Endothelial cell of umbilical vein (primary cell): Measurements from ENCODE around the gene C20orf141. TPM values are rescaled to one million over a fixed set of nuclear protein-coding genes. Genes with fewer than 3 reads are reported as not detected.
A peak's percentile ranks its signal among the peaks of the same experiment; 100 is the strongest.

Source experiments
- BruUV-seq: library from RNA; stranded (reverse); fragments of 400-500 nt; replicated peaks from 2 replicates; lab custom pipeline; 2021; lab: Mats Ljungman, UMichigan
- CTCF ChIA-PET: fragments of 300-600, 350-600 bp; sonication (Branson Sonifier 250); formaldehyde crosslinking; loops from one replicate; lab custom pipeline; 2021; ENCODE audit warnings: antibody characterized with exemption, inconsistent platforms; lab: Charles Lee
- POLR2A ChIA-PET: fragments of 300-600, 350-600 bp; sonication (Branson Sonifier 250); formaldehyde crosslinking; loops from one replicate; lab custom pipeline; 2021; ENCODE audit warnings: antibody characterized with exemption, inconsistent platforms; lab: Charles Lee
- DNase-seq: peaks from one replicate; pipeline ENCODE4 v3.0.0-alpha.2; 2011; ENCODE audit warnings: low read depth, low spot score
- FAIRE-seq: peaks from 2 replicates; lab custom pipeline; 2011; peaks lifted over from hg19 to GRCh38; lab: Jason Lieb, UNC
- H2AFZ ChIP-seq: 2 replicates; pipeline ENCODE4 v1.6.0; 2012; ENCODE audit warnings: low read depth, low read length, control low read depth, inconsistent platforms
- H3K27ac ChIP-seq: 2 replicates; pipeline ENCODE4 v1.5.1; 2011; ENCODE audit warnings: low read depth, mild to moderate bottlenecking, control low read depth, low read length, moderate library complexity; ENCODE audit not compliant: insufficient read depth
- H3K27me3 ChIP-seq, 2 experiments: 2 replicates each; pipeline versions ENCODE4 v1.6.0 to v1.6.1; 2011; ENCODE audit warnings: low read length in 2 of 2, mixed read lengths in 1 of 2; ENCODE audit not compliant: control insufficient read depth in 2 of 2, insufficient read depth in 2 of 2
- H3K36me3 ChIP-seq, 2 experiments: 2 replicates in 1 of 2; 3 replicates in 1 of 2; pipeline ENCODE4 v1.5.1; 2011; ENCODE audit warnings: low read length in 2 of 2, mild to moderate bottlenecking in 1 of 2, moderate library complexity in 1 of 2; ENCODE audit not compliant: control insufficient read depth in 2 of 2, insufficient read depth in 2 of 2; ENCODE audit errors: extremely low read depth in 1 of 2
- H3K4me1 ChIP-seq: 3 replicates; pipeline ENCODE4 v1.5.1; 2011; ENCODE audit warnings: mild to moderate bottlenecking, low read length; ENCODE audit not compliant: control insufficient read depth, insufficient read depth; ENCODE audit errors: extremely low read depth
- H3K4me2 ChIP-seq: 2 replicates; pipeline ENCODE4 v1.6.1; 2011; ENCODE audit warnings: low read length, control low read depth, mixed read lengths; ENCODE audit not compliant: insufficient read depth
- H3K4me3 ChIP-seq, 3 experiments: fragments of 200-600 bp in 1 of 3; sonication (generic), shearing (Covaris generic) in 1 of 3; replicated peaks in 1 of 3; 2 replicates each; pipeline ENCODE4 v1.5.1; 2011 to 2016; ENCODE audit warnings: control low read depth in 3 of 3, low read length in 3 of 3, mild to moderate bottlenecking in 2 of 3, inconsistent platforms in 1 of 3, low read depth in 1 of 3, moderate library complexity in 1 of 3; ENCODE audit not compliant: insufficient read depth in 1 of 3
- H3K79me2 ChIP-seq: 2 replicates; pipeline ENCODE4 v1.6.0; 2012; ENCODE audit warnings: low read length, inconsistent platforms; ENCODE audit not compliant: control insufficient read depth, insufficient read depth
- H3K9ac ChIP-seq: replicated peaks from 2 replicates; pipeline ENCODE3; 2011; ENCODE audit warnings: low read length, control low read depth; ENCODE audit not compliant: insufficient read depth; ENCODE audit errors: extremely low read depth
- H3K9me1 ChIP-seq: replicated peaks from 3 replicates; pipeline ENCODE4 v1.6.0; 2011; ENCODE audit warnings: mild to moderate bottlenecking, low read length; ENCODE audit not compliant: control insufficient read depth, insufficient read depth; ENCODE audit errors: extremely low read depth
- H3K9me3 ChIP-seq: replicated peaks from 2 replicates; pipeline ENCODE4 v1.5.1; 2012; ENCODE audit warnings: low read length, inconsistent platforms; ENCODE audit not compliant: control insufficient read depth, insufficient read depth
- H4K20me1 ChIP-seq: replicated peaks from 2 replicates; pipeline ENCODE3; 2011; ENCODE audit warnings: mild to moderate bottlenecking, low read length; ENCODE audit not compliant: control insufficient read depth, insufficient read depth; ENCODE audit errors: extremely low read depth
- CTCF ChIP-seq, 2 donors: IDR thresholded peaks; 1 replicate in 1 of 2; 2 replicates in 1 of 2; pipeline ENCODE4 v1.5.1; 2011; ENCODE audit warnings: low read length in 2 of 2, mild to moderate bottlenecking in 2 of 2, moderate library complexity in 2 of 2, control low read depth in 1 of 2, inconsistent platforms in 1 of 2, low read depth in 1 of 2; ENCODE audit not compliant: insufficient read depth in 1 of 2; ENCODE audit errors: extremely low read depth in 1 of 2
- EZH2 ChIP-seq: IDR thresholded peaks from 2 replicates; pipeline ENCODE4 v1.6.1; 2012; ENCODE audit warnings: borderline replicate concordance, low read depth, mild to moderate bottlenecking, moderate library complexity, low read length, inconsistent platforms; ENCODE audit not compliant: severe bottlenecking
- MYC ChIP-seq: IDR thresholded peaks from one replicate; pipeline ENCODE4 v1.6.1; 2011; ENCODE audit warnings: mild to moderate bottlenecking, low read depth, low read length
- dilution Hi-C: fragments of 300-500 bp; cut with MboI; formaldehyde crosslinking; loops from one replicate; pipeline ENCODE4 v1.15.0; 2019; ENCODE audit warnings: low sequenced_read_pairs; ENCODE audit not compliant: extremely low pct_ligation_motif_present
- intact Hi-C: fragments of 100-400 bp; cut with micrococcal nuclease; formaldehyde crosslinking; loops from one replicate; pipeline ENCODE4 v1.10.0; 2022
- polyA plus RNA-seq, 4 experiments: library from polyadenylated mRNA; depleted of rRNA in 3 of 4; stranded (reverse) in 3 of 4; unstranded in 1 of 4; fragments of >200 nt; gene quantifications; 2 replicates each; pipeline versions ENCODE4 v1.2.1 to v1.2.3, GENCODE V29; 2011 to 2012; ENCODE audit warnings: missing spikeins in 1 of 4
- total RNA-seq: library from RNA; stranded (reverse); gene quantifications from 2 replicates; pipeline ENCODE4 v1.2.3, GENCODE V29; 2021

The C20orf141 gene
- total and polyA plus RNA-seq, 2 donors (not counting 3 experiments of a cell fraction or from before 2014, with no cell fraction given) = not detected

GRCh38 chr20:2804852-2805688 is 9.7 kb upstream of the C20orf141 start:
- no peak overlapping the region for H3K4me2 ChIP-seq
- H3K36me3 ChIP-seq = no peaks in the 10 kb centered on the region
- ChIA-PET CTCF (no interaction called here), POLR2A (no interaction called here)
- peaks cover 55 to 78% of the 10 kb centered on the region in 2 experiments for H3K27me3 ChIP-seq
- H2AFZ ChIP-seq = no peak overlapping the region
- no peaks in the 10 kb centered on the region for H3K9me1 ChIP-seq
- no peaks in the 10 kb centered on the region for H3K79me2 ChIP-seq
- BruUV-seq = no TSS peak
- intact Hi-C loops = no loop called here
- no peak for TF ChIP-seq MYC
- TF ChIP-seq EZH2 = peak; percentile 83
- dilution Hi-C loops = no loop called here
- H3K9ac ChIP-seq = no peak overlapping the region
- H3K4me1 ChIP-seq = peaks cover 6% of the 10 kb centered on the region
- H3K27ac ChIP-seq = no peak overlapping the region
- no peak for FAIRE-seq
- no peak for DNase-seq
- no peak overlapping the region for H3K4me3 ChIP-seq
- H4K20me1 ChIP-seq = no peaks in the 10 kb centered on the region
- no peaks in the 10 kb centered on the region for H3K9me3 ChIP-seq

- no peaks in the 10 kb centered on the region for H4K20me1 ChIP-seq
- FAIRE-seq (no peak), DNase-seq (no peak)
- intact Hi-C loops (no loop called here), dilution Hi-C loops (no loop called here)
- H3K4me1 ChIP-seq = peaks cover 5% of the 10 kb centered on the region
- no peak overlapping the region for H3K27ac ChIP-seq
- H3K79me2 ChIP-seq = no peaks in the 10 kb centered on the region
- H3K9me3 ChIP-seq = no peaks in the 10 kb centered on the region
- no peaks in the 10 kb centered on the region for H3K9me1 ChIP-seq
- peaks cover 50 to 72% of the 10 kb centered on the region in 2 experiments for H3K27me3 ChIP-seq
- BruUV-seq = no TSS peak
- ChIA-PET CTCF (no interaction called here), POLR2A (no interaction called here)
- no peak overlapping the region for H3K4me2 ChIP-seq
- no peak overlapping the region for H2AFZ ChIP-seq
- H3K36me3 ChIP-seq = no peaks in the 10 kb centered on the region
- H3K9ac ChIP-seq = no peak overlapping the region
- H3K4me3 ChIP-seq = no peak overlapping the region
- TF ChIP-seq EZH2 (peak; percentile 82), CTCF (IDR thresholded peaks at IDR 0.05; ENCODE audit: extremely low read depth in 1 of 2, insufficient read depth in 1 of 2, low read depth in 1 of 2, low read length in 2 of 2) (no peak)
Observed at GRCh38 chr20:2805689-2806350, 9.0 kb upstream of the C20orf141 start.
